ENCODE results near the gene RUBCNL.

- TF ChIP-seq, protein P1, sequence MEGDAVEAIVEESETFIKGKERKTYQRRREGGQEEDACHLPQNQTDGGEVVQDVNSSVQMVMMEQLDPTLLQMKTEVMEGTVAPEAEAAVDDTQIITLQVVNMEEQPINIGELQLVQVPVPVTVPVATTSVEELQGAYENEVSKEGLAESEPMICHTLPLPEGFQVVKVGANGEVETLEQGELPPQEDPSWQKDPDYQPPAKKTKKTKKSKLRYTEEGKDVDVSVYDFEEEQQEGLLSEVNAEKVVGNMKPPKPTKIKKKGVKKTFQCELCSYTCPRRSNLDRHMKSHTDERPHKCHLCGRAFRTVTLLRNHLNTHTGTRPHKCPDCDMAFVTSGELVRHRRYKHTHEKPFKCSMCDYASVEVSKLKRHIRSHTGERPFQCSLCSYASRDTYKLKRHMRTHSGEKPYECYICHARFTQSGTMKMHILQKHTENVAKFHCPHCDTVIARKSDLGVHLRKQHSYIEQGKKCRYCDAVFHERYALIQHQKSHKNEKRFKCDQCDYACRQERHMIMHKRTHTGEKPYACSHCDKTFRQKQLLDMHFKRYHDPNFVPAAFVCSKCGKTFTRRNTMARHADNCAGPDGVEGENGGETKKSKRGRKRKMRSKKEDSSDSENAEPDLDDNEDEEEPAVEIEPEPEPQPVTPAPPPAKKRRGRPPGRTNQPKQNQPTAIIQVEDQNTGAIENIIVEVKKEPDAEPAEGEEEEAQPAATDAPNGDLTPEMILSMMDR (conservative IDR thresholded peaks at IDR 0.05) = no peak
- TF ChIP-seq ZFX (IDR thresholded peaks at IDR 0.05) = no peak
Observed at GRCh38 chr13:46396341-46396740, 9.3 kb upstream of the RUBCNL start.
